CD14-positive monocyte (primary cell): Measurements from ENCODE around the gene MYOC. TPM values are rescaled to one million over a fixed set of nuclear protein-coding genes. Genes with fewer than 3 reads are reported as not detected.

Experiments
- DNase-seq, 3 donors: peaks; one replicate each; pipeline ENCODE4 v3.0.0-alpha.2; 2011 to 2022
- H2AFZ ChIP-seq: 2 replicates; pipeline ENCODE4 v1.6.0; 2012; ENCODE audit warnings: mild to moderate bottlenecking, low read depth, low read length, inconsistent platforms; ENCODE audit not compliant: insufficient read depth, poor library complexity, severe bottlenecking
- H3K27ac ChIP-seq, 2 donors: 1 replicate in 1 of 2; 2 replicates in 1 of 2; pipeline ENCODE4 v1.5.1; 2012 to 2013; ENCODE audit warnings: low read length in 2 of 2, control low read depth in 1 of 2, inconsistent platforms in 1 of 2, low read depth in 1 of 2, mild to moderate bottlenecking in 1 of 2
- H3K27me3 ChIP-seq, 2 donors: one replicate each; pipeline versions ENCODE4 v1.6.0 to v1.6.1; 2011 to 2013; ENCODE audit warnings: low read length in 2 of 2; ENCODE audit not compliant: control insufficient read depth in 2 of 2, insufficient read depth in 2 of 2
- H3K36me3 ChIP-seq, 2 donors: replicated peaks in 1 of 2; 1 replicate in 1 of 2; 2 replicates in 1 of 2; pipeline versions ENCODE4 v1.5.1 to v1.6.1; 2012 to 2013; ENCODE audit warnings: low read length in 2 of 2, control low read depth in 1 of 2, inconsistent platforms in 1 of 2, mild to moderate bottlenecking in 1 of 2; ENCODE audit not compliant: insufficient read depth in 2 of 2, control insufficient read depth in 1 of 2
- H3K4me1 ChIP-seq, 2 donors: 1 replicate in 1 of 2; 2 replicates in 1 of 2; pipeline versions ENCODE4 v1.5.1 to v1.6.1; 2012 to 2013; ENCODE audit warnings: low read length in 2 of 2, control low read depth in 1 of 2, inconsistent platforms in 1 of 2, mild to moderate bottlenecking in 1 of 2, moderate library complexity in 1 of 2; ENCODE audit not compliant: insufficient read depth in 2 of 2, control insufficient read depth in 1 of 2
- H3K4me2 ChIP-seq: replicated peaks from 2 replicates; pipeline ENCODE3; 2012; ENCODE audit warnings: low read length, moderate library complexity, mild to moderate bottlenecking; ENCODE audit not compliant: poor library complexity, severe bottlenecking; ENCODE audit errors: extremely low read depth
- H3K4me3 ChIP-seq, 3 experiments: fragments of 200-600 bp in 1 of 3; sonication (generic) in 1 of 3; replicated peaks in 1 of 3; 1 replicate in 2 of 3; 2 replicates in 1 of 3; pipeline ENCODE4 v1.5.1; 2011 to 2013; ENCODE audit warnings: low read length in 3 of 3, mild to moderate bottlenecking in 3 of 3, control low read depth in 2 of 3, low read depth in 2 of 3, inconsistent platforms in 1 of 3, moderate library complexity in 1 of 3
- H3K79me2 ChIP-seq: 2 replicates; pipeline ENCODE4 v1.6.0; 2012; ENCODE audit warnings: mild to moderate bottlenecking, control low read depth, inconsistent platforms, low read length, moderate library complexity; ENCODE audit not compliant: insufficient read depth
- H3K9ac ChIP-seq: 2 replicates; pipeline ENCODE4 v1.6.0; 2017; ENCODE audit warnings: low read length, mild to moderate bottlenecking; ENCODE audit not compliant: insufficient read depth, poor library complexity, severe bottlenecking
- H3K9me3 ChIP-seq, 2 donors: replicated peaks in 1 of 2; 1 replicate in 1 of 2; 2 replicates in 1 of 2; pipeline versions ENCODE4 v1.5.1 to v1.6.1; 2012 to 2013; ENCODE audit warnings: low read length in 2 of 2, control low read depth in 1 of 2; ENCODE audit not compliant: control insufficient read depth in 1 of 2, insufficient read depth in 1 of 2
- H4K20me1 ChIP-seq: 2 replicates; pipeline ENCODE4 v1.6.0; 2012; ENCODE audit warnings: mild to moderate bottlenecking, low read length, control low read depth, moderate library complexity; ENCODE audit not compliant: insufficient read depth
- H3K27ac Mint-ChIP-seq, 7 donors: one replicate each; pipeline ENCODE4 v1.8.0; 2020; ENCODE audit warnings: mild to moderate bottlenecking in 7 of 7, mixed read lengths in 7 of 7, moderate library complexity in 6 of 7, inconsistent platforms in 2 of 7
- H3K27me3 Mint-ChIP-seq, 3 donors: one replicate each; pipeline ENCODE4 v1.8.0; 2021 to 2022; ENCODE audit warnings: low read depth in 3 of 3, mild to moderate bottlenecking in 3 of 3, mixed read lengths in 3 of 3, moderate library complexity in 3 of 3, inconsistent platforms in 1 of 3
- H3K36me3 Mint-ChIP-seq, 2 donors: one replicate each; pipeline ENCODE4 v1.8.0; 2020; ENCODE audit warnings: mixed read lengths in 2 of 2, inconsistent platforms in 1 of 2, mild to moderate bottlenecking in 1 of 2
- H3K4me1 Mint-ChIP-seq: one replicate; pipeline ENCODE4 v1.8.0; 2020; ENCODE audit warnings: mild to moderate bottlenecking, mixed read lengths
- H3K4me3 Mint-ChIP-seq, 2 donors: one replicate each; pipeline ENCODE4 v1.8.0; 2020; ENCODE audit warnings: mild to moderate bottlenecking in 2 of 2, mixed read lengths in 2 of 2, moderate library complexity in 1 of 2
- H3K9me3 Mint-ChIP-seq, 7 donors: one replicate each; pipeline ENCODE4 v1.8.0; 2020 to 2022; ENCODE audit warnings: mixed read lengths in 7 of 7, mild to moderate bottlenecking in 6 of 7, moderate library complexity in 6 of 7, inconsistent platforms in 2 of 7
- WGBS: methylation state at CpG from one replicate; pipeline ENCODE4 v1.1.5; 2013; ENCODE audit warnings: missing lambda C conversion rate; ENCODE audit not compliant: insufficient coverage; 5-methylcytosine and 5-hydroxymethylcytosine counted together
- intact Hi-C, 2 donors: fragments of 100-400 bp; cut with micrococcal nuclease; formaldehyde crosslinking; loops; one replicate each; pipeline versions ENCODE4 v1.15.0 to v1.15.1; 2023
- polyA plus RNA-seq, 3 donors: library from polyadenylated mRNA; depleted of rRNA in 1 of 3; unstranded in 2 of 3; stranded (reverse) in 1 of 3; fragments of 300-500 nt in 2 of 3; fragments of >200 nt in 1 of 3; fragmentation: Illumina TruSeq in 2 of 3; gene quantifications; 1 replicate in 2 of 3; 2 replicates in 1 of 3; pipeline ENCODE4 v1.2.3, GENCODE V29; 2012 to 2021
- TF ChIP-seq, protein P1 (sequence below): fragments of 200-600 bp; IDR thresholded peaks from one replicate; pipeline ENCODE4 v1.8.0; 2022; ENCODE audit warnings: antibody characterized with exemption, mild to moderate bottlenecking

The MYOC gene
- polyA plus RNA-seq, 3 donors = not detected

- no peak overlapping the region for H3K4me3 Mint-ChIP-seq
- peaks cover 1 to 4% (median 4%) of the 10 kb centered on the region in 3 donors for H3K27me3 Mint-ChIP-seq
- no peaks in the 10 kb centered on the region for H3K4me1 Mint-ChIP-seq
- Histone ChIP-seq H3K4me2 (no peak overlapping the region), H3K27ac (no peak overlapping the region), H3K9ac (no peak overlapping the region), H3K36me3 (no peaks in the 10 kb centered on the region), H3K4me3 (no peak overlapping the region), H4K20me1 (no peaks in the 10 kb centered on the region), H3K27me3 (no peaks in the 10 kb centered on the region), H3K9me3 (no peaks in the 10 kb centered on the region), H3K79me2 (no peaks in the 10 kb centered on the region), H2AFZ (no peak overlapping the region), H3K4me1 (no peaks in the 10 kb centered on the region)
- H3K27ac Mint-ChIP-seq = no peak overlapping the region
- no peaks in the 10 kb centered on the region for H3K36me3 Mint-ChIP-seq
- intact Hi-C loops = no loop called here
- TF ChIP-seq, protein P1, sequence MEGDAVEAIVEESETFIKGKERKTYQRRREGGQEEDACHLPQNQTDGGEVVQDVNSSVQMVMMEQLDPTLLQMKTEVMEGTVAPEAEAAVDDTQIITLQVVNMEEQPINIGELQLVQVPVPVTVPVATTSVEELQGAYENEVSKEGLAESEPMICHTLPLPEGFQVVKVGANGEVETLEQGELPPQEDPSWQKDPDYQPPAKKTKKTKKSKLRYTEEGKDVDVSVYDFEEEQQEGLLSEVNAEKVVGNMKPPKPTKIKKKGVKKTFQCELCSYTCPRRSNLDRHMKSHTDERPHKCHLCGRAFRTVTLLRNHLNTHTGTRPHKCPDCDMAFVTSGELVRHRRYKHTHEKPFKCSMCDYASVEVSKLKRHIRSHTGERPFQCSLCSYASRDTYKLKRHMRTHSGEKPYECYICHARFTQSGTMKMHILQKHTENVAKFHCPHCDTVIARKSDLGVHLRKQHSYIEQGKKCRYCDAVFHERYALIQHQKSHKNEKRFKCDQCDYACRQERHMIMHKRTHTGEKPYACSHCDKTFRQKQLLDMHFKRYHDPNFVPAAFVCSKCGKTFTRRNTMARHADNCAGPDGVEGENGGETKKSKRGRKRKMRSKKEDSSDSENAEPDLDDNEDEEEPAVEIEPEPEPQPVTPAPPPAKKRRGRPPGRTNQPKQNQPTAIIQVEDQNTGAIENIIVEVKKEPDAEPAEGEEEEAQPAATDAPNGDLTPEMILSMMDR = no peak
- WGBS = 93% methylated on average over 11 of the region's 11 CpGs
- H3K9me3 Mint-ChIP-seq = peaks cover 0 to 3% (median 0%) of the 10 kb centered on the region in 7 donors
- DNase-seq = no peak
Measured at GRCh38 chr1:171636141-171636540, 16.3 kb downstream of the MYOC start.

DNA sequence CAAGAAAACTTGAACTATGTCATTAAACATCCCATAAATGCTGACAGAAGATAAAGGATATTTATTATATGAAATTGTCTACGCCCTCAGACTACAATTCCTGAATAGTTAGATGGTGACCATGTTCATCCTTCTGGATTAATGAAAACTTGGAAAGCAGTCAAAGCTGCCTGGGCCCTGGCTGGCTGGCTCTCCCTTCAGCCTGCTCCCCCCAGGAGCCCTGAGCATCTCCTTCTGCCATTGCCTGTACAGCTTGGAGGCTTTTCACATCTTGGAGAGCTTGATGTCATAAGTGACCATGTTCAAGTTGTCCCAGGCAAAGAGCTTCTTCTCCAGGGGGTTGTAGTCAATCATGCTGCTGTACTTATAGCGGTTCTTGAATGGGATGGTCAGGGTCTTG lies 16.8 kb downstream of the MYOC start:
- Mint-ChIP-seq H3K27me3 (peaks cover 5 to 6% (median 5%) of the 10 kb centered on the region in 3 donors), H3K4me3 (no peak overlapping the region), H3K27ac (no peak overlapping the region), H3K4me1 (no peaks in the 10 kb centered on the region), H3K36me3 (no peaks in the 10 kb centered on the region), H3K9me3 (peaks cover 0 to 3% (median 0%) of the 10 kb centered on the region in 7 donors)
- no peak overlapping the region for H3K9ac ChIP-seq
- no peaks in the 10 kb centered on the region for H3K36me3 ChIP-seq
- TF ChIP-seq, protein P1 = no peak
- intact Hi-C loops = no loop called here
- no peaks in the 10 kb centered on the region for H4K20me1 ChIP-seq
- no peaks in the 10 kb centered on the region for H3K27me3 ChIP-seq
- no peak overlapping the region for H3K4me3 ChIP-seq
- no peaks in the 10 kb centered on the region for H3K79me2 ChIP-seq
- no peak overlapping the region for H2AFZ ChIP-seq
- H3K9me3 ChIP-seq = no peaks in the 10 kb centered on the region
- H3K4me2 ChIP-seq = no peak overlapping the region
- DNase-seq = no peak
- 100% methylated on average over 1 of the region's 2 CpGs for WGBS
- H3K4me1 ChIP-seq = no peaks in the 10 kb centered on the region
- no peak overlapping the region for H3K27ac ChIP-seq
